ENCODE data around the gene TFDP3.

TFDP3 gene

GRCh38 chrX:133218329-133218728 is at the start of gene TFDP3:
Gene TFDP3, minus strand, starts transcription at chrX:133218354. Its CDS starts 95 bp downstream, at chrX:133218259.
- no peak for TF ChIP-seq CTCF (IDR thresholded peaks at IDR 0.05; ENCODE audit: control extremely low read depth, extremely low read depth, low read depth, missing control alignments)
- POLR2A ChIA-PET = no interaction called here
- CTCF ChIA-PET = interaction anchor here (1.1 kb wide), 1 partner anchor 10 kb away, joined by 3 read pairs; no protein-coding TSS in a partner anchor
- DNase-seq (ENCODE audit: extremely low spot score) = no peak

- POLR2A ChIA-PET = no interaction called here
- no peak for DNase-seq (ENCODE audit: extremely low spot score)
- CTCF ChIA-PET = no interaction called here
- TF ChIP-seq CTCF (IDR thresholded peaks at IDR 0.05; ENCODE audit: control extremely low read depth, extremely low read depth, low read depth, missing control alignments) = no peak
Observed at GRCh38 chrX:133267621-133268020, 49.5 kb upstream of the TFDP3 start.

DNA sequence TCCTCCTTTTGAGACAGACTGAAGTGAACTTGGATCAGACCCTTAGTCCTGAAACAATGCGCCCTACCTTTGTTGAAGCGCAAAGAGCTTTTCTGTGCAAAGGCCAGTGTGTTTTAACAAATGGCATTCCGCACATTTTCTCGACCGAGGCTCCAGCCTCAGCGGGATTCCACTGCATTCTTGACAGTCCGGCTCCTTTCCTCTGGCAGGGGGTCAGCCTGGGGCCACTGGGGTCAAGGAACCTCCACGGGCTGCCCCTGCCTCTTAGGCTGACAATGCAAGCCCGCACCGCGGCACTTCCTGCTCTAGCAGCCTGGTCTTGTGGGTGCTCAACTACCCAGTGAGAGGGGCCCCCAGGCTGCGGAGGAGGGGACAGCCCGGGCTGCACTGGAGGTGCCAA is 47.2 kb upstream of the TFDP3 start:
- POLR2A ChIA-PET = no interaction called here
- DNase-seq (ENCODE audit: extremely low spot score) = no peak

DNA sequence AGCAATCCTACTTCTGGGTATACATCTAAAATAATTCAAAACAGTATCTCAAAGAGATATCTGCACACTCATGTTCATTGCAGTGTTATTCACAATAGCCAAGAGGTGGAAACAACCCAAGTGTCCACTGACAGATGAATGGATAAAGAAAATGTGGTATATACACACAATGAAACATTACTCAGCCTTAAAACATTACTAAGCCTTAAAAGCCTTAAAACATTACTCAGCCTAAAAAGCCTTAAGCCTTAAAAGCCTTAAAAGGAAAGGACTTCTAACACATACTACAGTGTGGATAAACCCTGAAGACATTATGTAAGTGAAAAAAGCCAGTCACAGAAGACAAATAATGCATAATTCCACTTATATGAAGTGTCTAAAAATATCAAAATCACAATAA is 40.3 kb upstream of the TFDP3 start:
- no peak for DNase-seq (ENCODE audit: extremely low spot score)
- ChIA-PET POLR2A (no interaction called here), CTCF (no interaction called here)
- no peak for TF ChIP-seq CTCF (IDR thresholded peaks at IDR 0.05; ENCODE audit: control extremely low read depth, extremely low read depth, low read depth, missing control alignments)

More for the DNA sequence above, 47.2 kb upstream of the TFDP3 start:
- CTCF ChIA-PET = no interaction called here
- no peak for TF ChIP-seq CTCF (IDR thresholded peaks at IDR 0.05; ENCODE audit: control extremely low read depth, extremely low read depth, low read depth, missing control alignments)

GRCh38 chrX:133254666-133255065 is 36.5 kb upstream of the TFDP3 start:
- POLR2A ChIA-PET = no interaction called here
- CTCF ChIA-PET = no interaction called here
- DNase-seq (ENCODE audit: extremely low spot score) = no peak
- no peak for TF ChIP-seq CTCF (IDR thresholded peaks at IDR 0.05; ENCODE audit: control extremely low read depth, extremely low read depth, low read depth, missing control alignments)

GRCh38 chrX:133251204-133251603 is 33.0 kb upstream of the TFDP3 start:
- TF ChIP-seq CTCF (IDR thresholded peaks at IDR 0.05; ENCODE audit: control extremely low read depth, extremely low read depth, low read depth, missing control alignments) = no peak
- no peak for DNase-seq (ENCODE audit: extremely low spot score)
- CTCF ChIA-PET = no interaction called here
- POLR2A ChIA-PET = no interaction called here
